WTC11 (cell line): Measurements from ENCODE around the gene NAGS. TPM values are rescaled to one million over a fixed set of nuclear protein-coding genes. Genes with fewer than 3 reads are reported as not detected.

Experiments used
- ATAC-seq: fragments of 200-7000 bp; cut with Tn5 transposase; 2 replicates; pipeline ENCODE4 v1.10.0; 2021; ENCODE audit warnings: mild to moderate bottlenecking, moderate library complexity
- CTCF ChIA-PET: fragments of 300-600 bp; sonication (Branson Sonifier 250); formaldehyde crosslinking; loops from one replicate; lab custom pipeline; 2021; ENCODE audit warnings: antibody characterized with exemption; lab: Charles Lee
- POLR2A ChIA-PET: fragments of 350-600 bp; sonication (Branson Sonifier 250); formaldehyde crosslinking; loops from one replicate; lab custom pipeline; 2021; ENCODE audit warnings: antibody characterized with exemption; lab: Charles Lee
- DNase-seq: peaks from one replicate; pipeline ENCODE4 v3.0.0; 2021; ENCODE audit warnings: low spot score
- H3K27ac Mint-ChIP-seq: 2 replicates; pipeline ENCODE4 v1.8.0; 2021; ENCODE audit warnings: mixed read lengths
- H3K27me3 Mint-ChIP-seq: 2 replicates; pipeline ENCODE4 v1.8.0; 2021; ENCODE audit warnings: low read depth, mild to moderate bottlenecking, moderate library complexity, mixed read lengths
- H3K36me3 Mint-ChIP-seq: 2 replicates; pipeline ENCODE4 v1.8.0; 2021; ENCODE audit warnings: mixed read lengths
- H3K4me1 Mint-ChIP-seq: 2 replicates; pipeline ENCODE4 v1.8.0; 2022; ENCODE audit warnings: mixed read lengths
- H3K4me3 Mint-ChIP-seq: 2 replicates; pipeline ENCODE4 v1.8.0; 2021; ENCODE audit warnings: mild to moderate bottlenecking, moderate library complexity, mixed read lengths
- H3K9me3 Mint-ChIP-seq: 2 replicates; pipeline ENCODE4 v1.8.0; 2021; ENCODE audit warnings: mixed read lengths
- SOX15 ChIP-seq: fragments of 250-450 bp; sonication (Bioruptor Pico); IDR thresholded peaks from 2 replicates; pipeline ENCODE4 v1.9.0; 2021; ENCODE audit warnings: mild to moderate bottlenecking
- total RNA-seq: library from RNA; stranded (reverse); gene quantifications from 3 replicates; pipeline ENCODE4 v1.2.3, GENCODE V29; 2021
- TF ChIP-seq, protein P1 (sequence below): sonication (generic); formaldehyde crosslinking; IDR thresholded peaks from 2 replicates; pipeline ENCODE4 v1.8.1; 2023; ENCODE audit warnings: mild to moderate bottlenecking, missing genetic modification reagents, moderate library complexity
- TF ChIP-seq, protein P2 (sequence below): sonication (generic); formaldehyde crosslinking; IDR thresholded peaks from 2 replicates; pipeline ENCODE4 v1.8.0; 2022; ENCODE audit warnings: mild to moderate bottlenecking, missing genetic modification reagents

The NAGS gene
- total RNA-seq, 1 experiment from 2014 or later, result 8.6 TPM

- Mint-ChIP-seq H3K9me3 (no peaks in the 10 kb centered on the region), H3K36me3 (peaks cover 55% of the 10 kb centered on the region), H3K27ac (peak overlapping the region; percentile 73), H3K4me1 (no peaks in the 10 kb centered on the region), H3K27me3 (no peaks in the 10 kb centered on the region), H3K4me3 (no peak overlapping the region)
- DNase-seq (no peak), ATAC-seq (no peak)
- CTCF ChIA-PET, result no interaction called here
- POLR2A ChIA-PET, result no interaction called here
- TF ChIP-seq, protein P1, sequence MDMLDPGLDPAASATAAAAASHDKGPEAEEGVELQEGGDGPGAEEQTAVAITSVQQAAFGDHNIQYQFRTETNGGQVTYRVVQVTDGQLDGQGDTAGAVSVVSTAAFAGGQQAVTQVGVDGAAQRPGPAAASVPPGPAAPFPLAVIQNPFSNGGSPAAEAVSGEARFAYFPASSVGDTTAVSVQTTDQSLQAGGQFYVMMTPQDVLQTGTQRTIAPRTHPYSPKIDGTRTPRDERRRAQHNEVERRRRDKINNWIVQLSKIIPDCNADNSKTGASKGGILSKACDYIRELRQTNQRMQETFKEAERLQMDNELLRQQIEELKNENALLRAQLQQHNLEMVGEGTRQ (CRISPR knock-in tag), result no peak
- TF ChIP-seq SOX15, result no peak
- TF ChIP-seq, protein P2, sequence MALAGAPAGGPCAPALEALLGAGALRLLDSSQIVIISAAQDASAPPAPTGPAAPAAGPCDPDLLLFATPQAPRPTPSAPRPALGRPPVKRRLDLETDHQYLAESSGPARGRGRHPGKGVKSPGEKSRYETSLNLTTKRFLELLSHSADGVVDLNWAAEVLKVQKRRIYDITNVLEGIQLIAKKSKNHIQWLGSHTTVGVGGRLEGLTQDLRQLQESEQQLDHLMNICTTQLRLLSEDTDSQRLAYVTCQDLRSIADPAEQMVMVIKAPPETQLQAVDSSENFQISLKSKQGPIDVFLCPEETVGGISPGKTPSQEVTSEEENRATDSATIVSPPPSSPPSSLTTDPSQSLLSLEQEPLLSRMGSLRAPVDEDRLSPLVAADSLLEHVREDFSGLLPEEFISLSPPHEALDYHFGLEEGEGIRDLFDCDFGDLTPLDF (CRISPR knock-in tag), result no peak
Measured at GRCh38 chr17:44053125-44053872, 48.9 kb downstream of the NAGS start.

Other genes with a start within 250 kb of the NAGS start
- gene SOST, start 245.8 kb upstream of the NAGS start, total RNA-seq, result 0.07 to 0.25 TPM in 2 of 3 replicates, not detected in the other
- 28.4 to 31.5 TPM (median 30.0 TPM) in 3 replicates for gene DUSP3, start 225.6 kb upstream of the NAGS start, total RNA-seq
- gene CFAP97D1, start 224.2 kb upstream of the NAGS start, total RNA-seq, result 0.09 to 0.14 TPM (median 0.13 TPM) in 3 replicates
- 9.2 to 11.3 TPM (median 10.3 TPM) in 3 replicates for gene MPP3, start 171.5 kb upstream of the NAGS start, total RNA-seq
- gene CD300LG, start 157.4 kb upstream of the NAGS start, total RNA-seq, result not detected in 3 replicates
- 29.3 to 31.4 TPM (median 29.9 TPM) in 3 replicates for gene MPP2, start 97.1 kb upstream of the NAGS start, total RNA-seq
- not detected in 3 replicates for gene PPY, start 62.1 kb upstream of the NAGS start, total RNA-seq
- gene PYY, start 50.7 kb upstream of the NAGS start, total RNA-seq, result 0.72 to 1.1 TPM (median 0.94 TPM) in 3 replicates
- 32.1 to 36.3 TPM (median 32.7 TPM) in 3 replicates for gene TMEM101, start 10.3 kb downstream of the NAGS start, total RNA-seq
- 96.8 to 102 TPM (median 98.0 TPM) in 3 replicates for gene LSM12, start 62.0 kb downstream of the NAGS start, total RNA-seq
- gene G6PC3, start 66.1 kb downstream of the NAGS start, total RNA-seq, result 121 to 122 TPM (median 121 TPM) in 3 replicates
- gene HDAC5, start 119.0 kb downstream of the NAGS start, total RNA-seq, result 54.0 to 61.6 TPM (median 59.0 TPM) in 3 replicates
- 22.4 to 23.9 TPM (median 23.7 TPM) in 3 replicates for gene HROB, start 137.3 kb downstream of the NAGS start, total RNA-seq
- gene ASB16, start 166.1 kb downstream of the NAGS start, total RNA-seq, result 0.11 to 0.23 TPM (median 0.14 TPM) in 3 replicates
- 21.9 to 26.9 TPM (median 25.3 TPM) in 3 replicates for gene TMUB2, start 182.3 kb downstream of the NAGS start, total RNA-seq
- gene ATXN7L3, start 195.3 kb downstream of the NAGS start, total RNA-seq, result 113 to 124 TPM (median 114 TPM) in 3 replicates
- gene UBTF, start 215.1 kb downstream of the NAGS start, total RNA-seq, result 69.5 to 77.1 TPM (median 75.9 TPM) in 3 replicates